HG03439 (cell line): ENCODE results near the gene IGSF3.
"Not testable (repeated sequence)": the region's sequence is repeated elsewhere in the genome, so short reads cannot be mapped to it uniquely, and the experiment has no call there.

ENCODE experiments used
- ATAC-seq: cut with Tn5 transposase; IDR thresholded peaks from one replicate; pipeline ENCODE4 v1.9.1; 2021; ENCODE audit warnings: mild to moderate bottlenecking, moderate library complexity; ENCODE audit not compliant: unreplicated experiment

The IGSF3 gene

DNA sequence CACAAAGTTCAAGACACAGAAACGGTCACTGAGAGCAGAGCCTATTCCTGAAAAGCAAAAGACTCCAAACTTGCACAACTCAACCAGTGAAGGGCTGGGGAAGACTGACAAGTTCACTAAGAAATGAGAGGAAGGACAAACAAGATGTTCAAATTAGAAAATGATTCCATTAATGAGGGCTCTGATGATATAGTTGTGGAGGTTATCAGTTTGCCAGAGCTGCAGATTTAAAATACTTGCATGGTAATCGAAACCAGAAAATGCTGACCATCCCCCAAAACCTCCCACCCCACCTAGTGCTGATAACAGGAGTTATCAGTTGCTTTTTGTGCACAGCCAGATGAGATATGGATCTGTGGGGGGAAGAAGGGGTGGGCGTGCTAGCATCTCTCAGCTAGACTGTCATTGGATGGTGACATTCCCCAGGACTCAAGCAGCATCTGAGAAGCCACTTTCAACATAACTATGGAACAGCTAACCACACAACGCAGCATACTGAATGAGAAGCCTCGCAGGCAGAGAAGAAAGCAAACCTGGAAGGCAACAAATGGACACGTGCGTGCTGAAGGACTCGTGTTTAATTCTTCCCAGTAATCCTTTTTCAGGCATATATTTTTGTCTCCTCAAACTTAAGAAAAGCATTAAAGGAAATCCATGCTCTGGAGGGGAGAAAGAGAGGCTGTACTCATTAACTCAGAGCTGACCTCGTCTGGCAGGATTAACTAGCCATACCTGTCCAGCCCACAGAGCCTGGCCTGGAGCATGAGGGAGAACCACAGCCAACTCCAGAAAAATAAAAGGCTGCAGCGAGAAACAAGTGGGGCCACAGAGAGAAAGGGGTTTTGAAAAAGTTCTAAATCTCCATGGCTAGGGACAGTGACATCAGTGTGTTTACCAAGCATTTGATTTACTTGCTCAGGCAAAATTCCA, 35.3 kb downstream of the IGSF3 start:
- ATAC-seq: not testable (repeated sequence)

DNA sequence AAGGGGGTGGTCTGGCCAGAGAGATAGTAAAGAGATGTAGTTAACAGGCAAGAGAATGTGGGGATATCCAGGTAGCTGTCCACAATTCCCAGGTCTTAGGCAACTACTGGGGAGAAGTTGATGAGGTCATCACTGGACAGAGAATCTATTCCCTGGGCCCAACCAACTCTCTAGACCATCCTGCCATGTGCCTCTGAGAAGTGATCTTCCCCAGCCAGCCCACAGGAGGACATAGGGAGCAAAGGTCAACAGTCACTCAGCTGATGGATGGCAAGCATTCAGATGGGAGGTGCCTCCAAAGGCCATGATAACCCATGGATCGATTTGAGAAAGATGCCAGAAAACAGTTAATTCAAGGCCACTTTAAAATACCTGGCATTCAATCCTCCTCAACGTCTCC, 36.0 kb downstream of the IGSF3 start:
- ATAC-seq: not testable (repeated sequence)

DNA sequence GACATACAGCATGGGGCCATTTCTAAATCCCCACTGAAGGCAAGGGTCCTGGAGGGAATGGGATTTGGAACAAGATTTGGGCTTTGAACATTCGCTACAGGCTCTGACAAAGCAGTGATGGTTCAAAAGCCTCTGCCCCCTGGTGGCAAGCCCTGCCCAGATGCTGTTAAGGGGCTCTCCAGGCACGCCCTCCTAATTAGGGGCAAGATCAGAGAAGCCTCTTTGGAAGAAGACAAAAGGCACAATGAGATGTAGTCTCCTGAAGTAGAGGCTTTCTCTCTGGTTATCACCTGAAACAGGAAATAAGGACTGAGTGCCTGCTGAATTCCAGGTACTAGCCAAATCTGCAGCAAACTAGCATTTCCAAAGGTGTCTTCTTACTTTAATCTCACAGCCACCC, 37.5 kb downstream of the IGSF3 start:
- not testable (repeated sequence) for ATAC-seq

DNA sequence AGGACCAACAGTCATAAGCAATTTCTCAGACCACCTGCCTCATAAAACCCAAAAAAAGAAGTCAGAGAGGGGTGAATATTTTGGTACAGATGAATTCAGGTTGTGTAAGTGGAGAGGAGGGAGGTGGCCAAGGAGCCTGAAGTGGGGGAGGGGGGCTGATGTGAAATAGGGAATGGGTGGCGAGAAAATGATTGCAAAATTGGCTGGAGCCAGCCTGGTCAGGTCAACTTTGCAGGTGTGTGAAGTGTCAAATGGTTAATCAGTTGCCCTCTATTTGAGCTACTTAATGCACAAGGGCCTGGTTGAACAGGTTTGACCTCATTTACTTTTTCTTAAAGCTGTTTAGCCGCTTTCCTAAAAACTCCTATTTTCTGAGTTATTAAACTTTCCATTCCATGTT, 38.1 kb downstream of the IGSF3 start:
- ATAC-seq: not testable (repeated sequence)

GRCh38 chr1:116628448-116628847, 39.1 kb downstream of the IGSF3 start:
- no peak for ATAC-seq

- ATAC-seq: not testable (repeated sequence)
These were observed 40.2 kb downstream of the IGSF3 start for GRCh38 chr1:116627357-116627756.

DNA sequence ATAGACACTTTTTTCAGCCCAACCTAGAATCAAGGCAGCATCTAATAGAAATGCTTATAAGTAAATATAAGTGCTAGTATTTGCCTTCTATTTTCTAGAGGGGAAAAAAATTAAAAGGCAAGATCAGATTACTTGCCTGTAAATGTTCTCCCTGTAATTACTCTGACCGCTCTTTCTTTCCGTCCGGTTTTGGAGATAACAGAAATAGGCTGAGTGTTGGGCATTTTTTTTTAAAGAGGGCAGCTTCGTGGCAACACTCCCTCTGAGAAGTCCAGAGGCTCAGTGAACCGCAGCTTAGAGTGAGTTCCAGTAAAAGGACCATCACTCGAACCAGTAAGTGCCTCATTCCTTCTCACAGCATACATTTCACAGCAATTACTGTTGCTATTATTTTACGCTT, 40.6 kb downstream of the IGSF3 start:
- not testable (repeated sequence) for ATAC-seq

DNA sequence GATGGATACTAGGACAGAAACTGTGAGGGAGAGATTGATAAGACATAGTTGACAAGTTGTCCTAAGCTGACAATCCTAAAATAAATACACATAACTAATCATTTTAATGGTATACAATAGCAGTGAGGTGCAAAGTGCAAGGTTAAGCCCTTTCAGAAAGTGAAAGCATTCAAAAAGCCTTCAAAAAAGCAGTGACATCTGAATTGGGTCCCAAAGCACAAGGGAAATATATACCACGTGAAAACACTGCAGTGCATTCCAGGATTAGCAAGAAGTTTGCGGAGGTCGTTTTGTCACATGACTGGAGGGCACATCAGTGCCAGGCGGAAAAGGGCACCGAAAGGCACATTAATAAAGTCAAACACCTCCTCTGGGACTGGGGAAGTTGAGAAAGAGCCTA, 42.4 kb downstream of the IGSF3 start:
- not testable (repeated sequence) for ATAC-seq

- ATAC-seq: no peak
These were observed 43.5 kb downstream of the IGSF3 start for GRCh38 chr1:116624040-116624439.

GRCh38 chr1:116622496-116622895, 45.0 kb downstream of the IGSF3 start:
- ATAC-seq: not testable (repeated sequence)

DNA sequence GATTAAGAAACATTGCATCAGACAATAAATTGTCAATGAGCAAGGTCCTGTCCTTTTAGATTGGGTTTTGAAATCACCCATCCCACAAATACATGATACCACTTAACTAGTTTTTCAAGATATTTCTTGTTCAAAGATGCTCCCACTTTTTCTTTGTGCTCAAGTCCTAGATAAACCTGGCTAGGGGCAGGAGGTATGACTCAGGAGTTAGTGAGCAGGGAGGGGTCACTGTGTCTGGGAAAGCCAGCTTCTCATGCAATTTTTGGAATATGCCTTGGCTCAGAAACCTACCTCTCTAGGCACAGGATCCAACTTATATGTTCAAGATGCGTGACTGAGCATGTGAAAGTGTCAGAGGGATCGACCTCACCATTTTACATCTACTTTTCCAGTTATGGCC, 45.8 kb downstream of the IGSF3 start:
- ATAC-seq: not testable (repeated sequence)

GRCh38 chr1:116620392-116620791, 47.1 kb downstream of the IGSF3 start:
- not testable (repeated sequence) for ATAC-seq

DNA sequence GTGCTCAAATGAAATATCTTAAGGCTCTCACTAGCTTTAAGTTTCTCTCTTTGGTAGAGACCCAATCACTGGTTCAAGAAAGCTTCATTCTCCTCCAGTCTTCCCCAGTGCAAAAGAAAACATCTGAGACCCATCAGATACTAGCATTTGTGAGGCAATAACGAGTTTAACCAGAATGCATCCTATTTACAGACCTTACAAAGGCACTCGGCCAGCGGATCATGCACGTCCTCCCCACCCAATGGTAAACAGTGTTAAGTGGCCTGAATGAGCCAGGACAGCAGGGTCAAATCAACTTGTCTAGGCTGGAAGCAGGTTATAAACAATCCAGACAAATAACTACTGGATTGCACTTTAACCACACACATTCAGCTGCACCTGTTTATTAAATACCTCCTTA, 48.4 kb downstream of the IGSF3 start:
- ATAC-seq: not testable (repeated sequence)

GRCh38 chr1:116617808-116618207, 49.7 kb downstream of the IGSF3 start:
- not testable (repeated sequence) for ATAC-seq

- ATAC-seq: not testable (repeated sequence)
These were observed 53.7 kb downstream of the IGSF3 start for GRCh38 chr1:116613825-116614224.

DNA sequence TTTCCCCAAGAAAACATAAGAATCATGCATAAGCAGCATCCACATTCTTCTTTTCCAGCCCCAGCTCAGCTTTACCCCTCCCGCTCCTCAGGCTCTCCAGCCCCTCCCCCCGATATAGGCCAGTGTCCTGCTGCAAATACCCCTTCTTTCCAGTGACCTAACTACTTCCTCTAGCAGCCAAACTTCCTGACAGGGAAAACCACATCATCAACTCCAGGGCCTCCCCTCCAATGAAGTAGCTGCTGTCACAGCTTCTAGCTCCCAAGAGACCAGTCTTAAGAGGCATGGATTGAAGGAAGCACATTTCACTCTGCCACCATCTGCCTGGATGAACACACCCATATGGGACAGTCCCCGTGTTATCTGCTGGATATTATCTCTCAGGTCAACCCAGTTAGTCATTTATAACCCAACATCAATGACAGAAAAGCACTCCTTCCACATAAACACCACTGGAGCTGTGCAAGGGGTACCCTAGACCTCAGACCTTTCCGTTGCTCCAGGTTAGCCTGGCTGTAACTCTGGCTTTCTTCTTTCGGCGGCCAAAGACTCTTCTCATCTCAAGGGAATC, 57.6 kb downstream of the IGSF3 start:
- ATAC-seq: not testable (repeated sequence)

GRCh38 chr1:116608841-116609240, 58.7 kb downstream of the IGSF3 start:
- not testable (repeated sequence) for ATAC-seq

DNA sequence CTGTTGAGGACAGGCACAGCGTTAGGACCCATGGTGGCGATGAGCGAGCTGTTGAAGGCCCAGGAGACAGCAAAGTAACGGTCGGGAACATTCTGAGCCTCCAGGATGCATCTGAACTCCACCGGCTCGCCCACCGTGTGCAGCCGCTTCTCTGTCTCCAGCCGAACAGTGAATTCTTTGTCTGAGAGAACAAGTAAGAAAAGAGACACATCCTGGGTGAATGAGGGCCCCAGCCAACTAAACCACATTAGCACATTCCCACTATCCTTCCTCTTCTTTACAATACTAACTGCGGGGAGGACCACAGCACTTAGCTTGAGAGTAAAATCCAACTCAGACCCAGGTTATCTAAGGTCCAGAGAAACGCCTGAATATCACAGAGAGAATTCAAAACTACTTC, 59.4 kb downstream of the IGSF3 start:
- ATAC-seq: not testable (repeated sequence)

GRCh38 chr1:116607463-116607862, 60.1 kb downstream of the IGSF3 start:
- not testable (repeated sequence) for ATAC-seq

DNA sequence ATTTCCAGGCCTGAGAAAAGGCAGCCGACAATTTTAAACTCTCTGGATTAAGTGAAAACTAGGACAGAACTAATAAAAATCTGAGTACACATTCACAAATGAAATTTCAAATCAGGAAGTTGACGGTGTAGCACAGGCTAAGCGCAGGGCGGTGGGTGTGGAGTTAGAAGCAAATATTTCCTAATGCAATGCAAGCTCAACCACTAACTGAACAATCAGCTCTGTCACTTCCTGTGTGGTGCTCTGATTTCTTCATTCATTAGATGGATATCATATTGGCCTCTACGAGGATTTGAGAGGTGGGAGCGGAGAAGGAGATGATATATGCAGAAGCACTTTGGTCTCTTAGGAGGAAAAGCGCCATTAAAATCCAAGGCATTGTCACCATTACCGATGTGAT, 61.5 kb downstream of the IGSF3 start:
- not testable (repeated sequence) for ATAC-seq

- ATAC-seq: no peak
These were observed 62.2 kb downstream of the IGSF3 start for GRCh38 chr1:116605315-116605714.

DNA sequence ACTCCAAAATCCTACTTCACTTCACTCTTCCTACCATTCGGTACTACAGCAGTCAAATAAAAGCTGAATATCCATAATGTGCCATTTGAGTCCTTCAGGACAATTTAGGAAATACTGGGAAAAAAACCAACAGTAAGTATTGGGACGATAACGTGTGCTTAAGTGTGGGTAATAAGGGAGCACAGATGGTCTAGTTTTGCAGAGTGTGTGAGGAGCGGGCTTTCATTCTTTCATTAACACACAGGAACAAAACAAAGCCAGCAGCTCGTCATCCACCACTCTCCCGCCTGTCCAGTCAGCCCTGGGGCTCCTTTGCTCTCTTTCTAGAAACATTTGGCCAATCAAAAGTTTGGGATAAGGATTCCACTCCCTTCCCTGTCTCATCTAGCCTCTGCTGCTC, 63.1 kb downstream of the IGSF3 start:
- ATAC-seq: not testable (repeated sequence)
